Peyer's patch (tissue), 4 donors: ENCODE results near the gene POMT1.

Experiments
- CTCF ChIP-seq, 6 experiments: fragments of 450-650 bp in 4 of 6; fragments of 200-600 bp in 2 of 6; sonication (generic) in 1 of 6; IDR thresholded peaks; one replicate each; pipeline ENCODE4 v1.5.1; 2017 to 2019; ENCODE audit warnings: antibody characterized with exemption in 6 of 6, mild to moderate bottlenecking in 3 of 6, moderate library complexity in 1 of 6
- POLR2A ChIP-seq, 2 donors: fragments of 450-650 bp; IDR thresholded peaks; one replicate each; pipeline ENCODE4 v1.5.1; 2017; ENCODE audit warnings: antibody characterized with exemption in 2 of 2, mild to moderate bottlenecking in 2 of 2, moderate library complexity in 2 of 2

GRCh38 chr9:131490514-131490913 is 12.2 kb upstream of the POMT1 start:
- TF ChIP-seq CTCF (IDR thresholded peaks at IDR 0.05) (no peak), POLR2A (IDR thresholded peaks at IDR 0.05) (no peak)
